Right lobe of liver (tissue), 6 donors: Measurements from ENCODE around the gene LCMT1. TPM values are rescaled to one million over a fixed set of nuclear protein-coding genes. Genes with fewer than 3 reads are reported as not detected.

Experiments
- ATAC-seq, 4 donors: fragments of 200-7000 bp; cut with Tn5 transposase; one replicate each; pipeline ENCODE4 v1.9.1; 2020; ENCODE audit warnings: mild to moderate bottlenecking in 4 of 4, moderate library complexity in 4 of 4
- DNase-seq, 3 donors: peaks; one replicate each; pipeline ENCODE4 v3.0.0-alpha.2; 2020
- H3K27ac ChIP-seq, 3 donors: fragments of 200-600 bp; one replicate each; pipeline ENCODE4 v1.8.0; 2022
- H3K27me3 ChIP-seq, 2 donors: fragments of 200-600 bp; one replicate each; pipeline ENCODE4 v1.8.0; 2022
- H3K36me3 ChIP-seq, 4 donors: fragments of 200-600 bp; sonication (generic) in 1 of 4; one replicate each; pipeline versions ENCODE4 v1.5.1 to v1.8.0; 2017 to 2022; ENCODE audit warnings: control low read depth in 1 of 4
- H3K4me1 ChIP-seq, 4 donors: fragments of 200-600 bp; sonication (generic) in 1 of 4; one replicate each; pipeline versions ENCODE4 v1.5.1 to v1.8.0; 2017 to 2022; ENCODE audit warnings: control low read depth in 1 of 4
- H3K4me3 ChIP-seq, 3 donors: fragments of 200-600 bp; one replicate each; pipeline ENCODE4 v1.8.0; 2022
- H3K9me3 ChIP-seq, 4 donors: fragments of 200-600 bp; sonication (generic) in 1 of 4; one replicate each; pipeline versions ENCODE4 v1.5.1 to v1.8.0; 2017 to 2022; ENCODE audit warnings: control low read depth in 1 of 4
- POLR2A ChIP-seq: fragments of 450-650 bp; IDR thresholded peaks from one replicate; pipeline ENCODE4 v1.6.1; 2017; ENCODE audit warnings: antibody characterized with exemption, mild to moderate bottlenecking
- WGBS: methylation state at CpG from one replicate; pipeline ENCODE4 v1.1.6; 2018; ENCODE audit warnings: low coverage, low lambda C conversion rate; ENCODE audit not compliant: insufficient coverage; ENCODE audit errors: missing lambda C conversion rate; 5-methylcytosine and 5-hydroxymethylcytosine counted together
- intact Hi-C, 2 donors: fragments of 100-400 bp; cut with DNase I; formaldehyde crosslinking; loops; one replicate each; pipeline versions ENCODE4 v1.11.2 to v1.14.1; 2022
- total RNA-seq, 6 experiments: library from RNA; depleted of rRNA in 2 of 6; stranded (reverse); fragments of >200 nt in 2 of 6; fragmentation: NEBNext Ultra II Directional in 3 of 6; extraction: Animal tissue kit (Norgen Biotek cat#: 25700) in 3 of 6; gene quantifications; one replicate each; pipeline versions ENCODE4 v1.1.0 to v1.2.4, GENCODE V29; 2016 to 2023
- TF ChIP-seq, protein P1 (sequence below), 4 donors: fragments of 200-600 bp in 3 of 4; fragments of 450-650 bp in 1 of 4; IDR thresholded peaks; one replicate each; pipeline versions ENCODE4 v1.5.1 to v1.8.0; 2016 to 2022; ENCODE audit warnings: antibody characterized with exemption in 4 of 4, mild to moderate bottlenecking in 2 of 4
- donor health status: DM: no; HTN: yes; CAD: no.
- donor health status: DM: no; HTN: no; CAD: no.
- donor health status: DM: no; HTN: no; CAD: no.
- donor health status: DM: no; HTN: yes; CAD: no.
- donor health status: DM: no; HTN: yes; CAD: no.

Gene LCMT1
- total RNA-seq, 6 experiments from 2014 or later = 6.2 to 12.0 (median 8.9) TPM

DNA sequence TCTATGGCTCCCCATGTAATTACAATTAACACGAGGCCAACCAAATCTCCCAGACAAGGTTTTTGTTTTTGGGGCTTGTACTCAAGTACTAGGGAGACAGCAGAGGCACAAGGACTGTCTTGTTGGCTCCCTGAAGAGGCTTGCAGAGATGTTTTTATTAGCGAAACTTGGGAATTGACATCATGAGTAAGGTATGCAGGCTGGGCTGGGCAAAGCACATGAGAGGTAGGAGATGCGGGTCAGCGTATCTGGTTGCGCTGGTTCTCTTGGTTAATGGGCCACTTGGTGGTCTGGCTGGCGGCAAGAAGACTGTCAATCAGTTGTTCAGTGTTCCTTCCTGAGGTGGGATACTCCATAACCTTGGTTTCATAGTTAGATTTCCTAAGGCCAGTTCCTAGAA is 28.9 kb downstream of the LCMT1 start:
- H3K27ac ChIP-seq = no peak overlapping the region
- DNase-seq (no peak), ATAC-seq (no peak)
- peaks cover 0 to 26% (median 7%) of the 10 kb centered on the region in 4 donors for H3K36me3 ChIP-seq
- no peaks in the 10 kb centered on the region for H3K9me3 ChIP-seq
- H3K4me3 ChIP-seq = no peak overlapping the region
- H3K27me3 ChIP-seq = no peaks in the 10 kb centered on the region
- intact Hi-C loops = no loop called here
- H3K4me1 ChIP-seq = no peaks in the 10 kb centered on the region
- no peak for TF ChIP-seq POLR2A
- TF ChIP-seq, protein P1, sequence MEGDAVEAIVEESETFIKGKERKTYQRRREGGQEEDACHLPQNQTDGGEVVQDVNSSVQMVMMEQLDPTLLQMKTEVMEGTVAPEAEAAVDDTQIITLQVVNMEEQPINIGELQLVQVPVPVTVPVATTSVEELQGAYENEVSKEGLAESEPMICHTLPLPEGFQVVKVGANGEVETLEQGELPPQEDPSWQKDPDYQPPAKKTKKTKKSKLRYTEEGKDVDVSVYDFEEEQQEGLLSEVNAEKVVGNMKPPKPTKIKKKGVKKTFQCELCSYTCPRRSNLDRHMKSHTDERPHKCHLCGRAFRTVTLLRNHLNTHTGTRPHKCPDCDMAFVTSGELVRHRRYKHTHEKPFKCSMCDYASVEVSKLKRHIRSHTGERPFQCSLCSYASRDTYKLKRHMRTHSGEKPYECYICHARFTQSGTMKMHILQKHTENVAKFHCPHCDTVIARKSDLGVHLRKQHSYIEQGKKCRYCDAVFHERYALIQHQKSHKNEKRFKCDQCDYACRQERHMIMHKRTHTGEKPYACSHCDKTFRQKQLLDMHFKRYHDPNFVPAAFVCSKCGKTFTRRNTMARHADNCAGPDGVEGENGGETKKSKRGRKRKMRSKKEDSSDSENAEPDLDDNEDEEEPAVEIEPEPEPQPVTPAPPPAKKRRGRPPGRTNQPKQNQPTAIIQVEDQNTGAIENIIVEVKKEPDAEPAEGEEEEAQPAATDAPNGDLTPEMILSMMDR (IDR thresholded peaks at IDR 0.05) = no peak
- 93% methylated on average over 2 of the region's 6 CpGs for WGBS

DNA sequence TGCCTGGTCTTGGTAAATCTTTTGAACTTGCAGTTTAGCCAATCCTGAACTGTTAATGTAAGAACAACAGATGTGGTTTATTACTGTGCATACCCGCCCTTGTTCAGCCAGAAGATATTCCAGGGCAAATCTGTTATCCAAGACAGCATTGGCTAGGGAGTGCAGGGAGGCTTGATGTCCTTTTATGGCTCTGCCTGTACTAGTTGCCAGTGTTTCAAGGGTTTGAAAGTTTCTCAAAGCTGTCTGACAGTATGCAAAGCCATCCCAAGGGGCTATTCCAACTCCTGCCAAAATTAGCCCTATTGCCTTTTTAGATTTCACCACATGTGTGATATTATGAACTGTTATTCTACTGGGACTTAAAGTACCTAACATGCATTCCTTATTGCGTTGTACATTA is 30.1 kb downstream of the LCMT1 start:
- 89% methylated on average over 2 of the region's 2 CpGs for WGBS
- Histone ChIP-seq H3K27ac (no peak overlapping the region), H3K27me3 (no peaks in the 10 kb centered on the region), H3K36me3 (peaks cover 0 to 24% (median 7%) of the 10 kb centered on the region in 4 donors), H3K4me1 (no peaks in the 10 kb centered on the region), H3K9me3 (no peaks in the 10 kb centered on the region), H3K4me3 (no peak overlapping the region)
- no peak for TF ChIP-seq POLR2A
- TF ChIP-seq, protein P1 (IDR thresholded peaks at IDR 0.05) = no peak
- DNase-seq (no peak), ATAC-seq (no peak)
- intact Hi-C loops = no loop called here

DNA sequence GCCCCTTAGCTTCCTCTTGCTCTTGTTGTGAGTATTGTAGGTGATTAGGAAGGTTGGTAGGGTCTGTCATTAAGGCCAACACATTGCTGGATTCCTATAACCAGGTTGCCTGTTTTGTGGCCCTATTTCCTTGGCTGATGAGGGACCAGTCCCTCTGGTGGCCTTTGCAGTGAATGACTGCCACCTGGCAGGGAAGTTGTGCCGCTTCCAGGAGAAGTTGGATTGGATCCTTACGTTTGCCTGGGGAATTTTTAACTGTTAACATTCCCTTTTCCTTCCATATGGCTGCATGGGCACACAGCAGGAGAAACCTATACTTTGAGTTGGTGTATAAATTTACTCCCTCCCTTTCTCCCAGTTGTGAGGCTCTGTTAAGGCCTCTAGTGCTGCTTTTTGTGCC is 32.4 kb downstream of the LCMT1 start:
- intact Hi-C loops = no loop called here
- Histone ChIP-seq H3K9me3 (no peaks in the 10 kb centered on the region), H3K36me3 (peaks cover 0 to 21% (median 7%) of the 10 kb centered on the region in 4 donors), H3K27ac (no peak overlapping the region), H3K27me3 (no peaks in the 10 kb centered on the region), H3K4me3 (no peak overlapping the region), H3K4me1 (no peaks in the 10 kb centered on the region)
- TF ChIP-seq POLR2A = no peak
- TF ChIP-seq, protein P1 (IDR thresholded peaks at IDR 0.05) = peak in 3 of 4 donors; percentile 26 to 42 (median 33)
- DNase-seq (no peak), ATAC-seq (peak; percentile 37 to 67 (median 42))
- WGBS = 20% methylated on average over 1 of the region's 2 CpGs

DNA sequence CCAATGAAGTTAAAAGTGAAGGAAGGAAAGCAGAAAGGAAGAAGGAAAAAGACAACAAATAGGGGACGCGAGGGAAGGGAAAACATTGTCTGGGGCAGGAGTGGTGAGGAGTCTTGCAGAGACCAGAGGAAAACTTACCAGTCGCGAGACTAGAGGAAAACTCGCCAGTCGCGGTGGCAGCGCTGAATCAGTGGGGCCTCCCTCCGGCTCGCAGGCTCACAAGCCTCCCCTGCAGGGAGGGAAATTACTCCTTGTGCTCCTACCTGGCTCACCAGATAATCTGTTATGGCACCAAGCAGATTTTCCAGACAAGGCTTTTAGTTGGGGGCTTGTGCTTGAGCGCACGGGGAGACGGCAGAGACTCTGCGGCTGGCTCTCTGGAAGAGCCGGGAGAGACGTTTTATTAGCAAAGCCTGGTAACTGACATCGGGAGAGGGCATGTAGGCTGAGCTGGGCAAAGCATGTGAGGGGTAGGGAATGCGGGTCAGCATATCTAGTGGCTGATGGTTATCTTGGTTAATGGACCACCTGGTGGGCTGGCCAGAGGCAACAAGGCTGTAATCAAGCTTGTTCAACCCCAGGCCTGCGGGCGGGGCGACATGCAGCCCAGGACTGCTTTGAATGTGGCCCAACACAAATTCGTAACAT is 37.1 kb downstream of the LCMT1 start:
- DNase-seq = no peak
- H3K36me3 ChIP-seq = peaks cover 0 to 4% (median under 1%) of the 10 kb centered on the region in 4 donors
- no peak for ATAC-seq
- no peaks in the 10 kb centered on the region for H3K27me3 ChIP-seq
- H3K9me3 ChIP-seq = no peaks in the 10 kb centered on the region
- H3K4me1 ChIP-seq = no peaks in the 10 kb centered on the region
- intact Hi-C loops = no loop called here
- H3K4me3 ChIP-seq = no peak overlapping the region
- TF ChIP-seq, protein P1 (IDR thresholded peaks at IDR 0.05) = no peak
- TF ChIP-seq POLR2A = no peak
- no peak overlapping the region for H3K27ac ChIP-seq
- 88% methylated on average over 6 of the region's 22 CpGs for WGBS
